ENCODE data around the gene FRAS1.

DNA sequence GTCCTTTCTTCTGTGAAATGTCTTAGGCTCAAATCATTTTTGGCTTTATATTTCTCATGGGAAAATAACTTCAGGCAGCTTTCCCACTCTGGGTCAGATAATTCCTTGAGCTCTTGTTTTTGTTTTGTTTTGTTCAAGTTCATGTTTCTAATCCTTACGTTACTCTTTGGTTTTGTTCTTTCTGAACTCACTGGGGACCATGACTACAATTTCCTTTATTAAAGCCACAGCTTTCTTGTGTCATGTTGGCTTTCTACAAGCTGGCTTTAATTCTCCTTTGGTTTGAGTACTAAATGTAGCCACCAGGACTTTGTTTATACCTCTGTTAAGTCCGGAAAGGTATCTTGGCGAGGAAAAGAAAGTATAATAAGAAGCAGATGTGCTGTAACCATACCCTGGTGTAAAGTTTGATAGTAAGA lies 463.7 kb downstream of the FRAS1 start:
- TF ChIP-seq, protein P1, sequence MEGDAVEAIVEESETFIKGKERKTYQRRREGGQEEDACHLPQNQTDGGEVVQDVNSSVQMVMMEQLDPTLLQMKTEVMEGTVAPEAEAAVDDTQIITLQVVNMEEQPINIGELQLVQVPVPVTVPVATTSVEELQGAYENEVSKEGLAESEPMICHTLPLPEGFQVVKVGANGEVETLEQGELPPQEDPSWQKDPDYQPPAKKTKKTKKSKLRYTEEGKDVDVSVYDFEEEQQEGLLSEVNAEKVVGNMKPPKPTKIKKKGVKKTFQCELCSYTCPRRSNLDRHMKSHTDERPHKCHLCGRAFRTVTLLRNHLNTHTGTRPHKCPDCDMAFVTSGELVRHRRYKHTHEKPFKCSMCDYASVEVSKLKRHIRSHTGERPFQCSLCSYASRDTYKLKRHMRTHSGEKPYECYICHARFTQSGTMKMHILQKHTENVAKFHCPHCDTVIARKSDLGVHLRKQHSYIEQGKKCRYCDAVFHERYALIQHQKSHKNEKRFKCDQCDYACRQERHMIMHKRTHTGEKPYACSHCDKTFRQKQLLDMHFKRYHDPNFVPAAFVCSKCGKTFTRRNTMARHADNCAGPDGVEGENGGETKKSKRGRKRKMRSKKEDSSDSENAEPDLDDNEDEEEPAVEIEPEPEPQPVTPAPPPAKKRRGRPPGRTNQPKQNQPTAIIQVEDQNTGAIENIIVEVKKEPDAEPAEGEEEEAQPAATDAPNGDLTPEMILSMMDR (IDR thresholded peaks at IDR 0.05; ENCODE audit: insufficient read depth, low read depth, low read length), result no peak
- TF ChIP-seq EZH2 (IDR thresholded peaks at IDR 0.05; ENCODE audit: insufficient read depth, low read length), result no peak
